Globus pallidus (tissue), 1 donor: ENCODE data around the gene SDS.
A peak's percentile ranks its signal among the peaks of the same experiment; 100 is the strongest.

ENCODE experiments used
- DNase-seq: peaks from one replicate; pipeline ENCODE4 v3.0.0-alpha.2; 2015; ENCODE audit warnings: low spot score

Gene SDS, protein sequence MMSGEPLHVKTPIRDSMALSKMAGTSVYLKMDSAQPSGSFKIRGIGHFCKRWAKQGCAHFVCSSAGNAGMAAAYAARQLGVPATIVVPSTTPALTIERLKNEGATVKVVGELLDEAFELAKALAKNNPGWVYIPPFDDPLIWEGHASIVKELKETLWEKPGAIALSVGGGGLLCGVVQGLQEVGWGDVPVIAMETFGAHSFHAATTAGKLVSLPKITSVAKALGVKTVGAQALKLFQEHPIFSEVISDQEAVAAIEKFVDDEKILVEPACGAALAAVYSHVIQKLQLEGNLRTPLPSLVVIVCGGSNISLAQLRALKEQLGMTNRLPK

DNA sequence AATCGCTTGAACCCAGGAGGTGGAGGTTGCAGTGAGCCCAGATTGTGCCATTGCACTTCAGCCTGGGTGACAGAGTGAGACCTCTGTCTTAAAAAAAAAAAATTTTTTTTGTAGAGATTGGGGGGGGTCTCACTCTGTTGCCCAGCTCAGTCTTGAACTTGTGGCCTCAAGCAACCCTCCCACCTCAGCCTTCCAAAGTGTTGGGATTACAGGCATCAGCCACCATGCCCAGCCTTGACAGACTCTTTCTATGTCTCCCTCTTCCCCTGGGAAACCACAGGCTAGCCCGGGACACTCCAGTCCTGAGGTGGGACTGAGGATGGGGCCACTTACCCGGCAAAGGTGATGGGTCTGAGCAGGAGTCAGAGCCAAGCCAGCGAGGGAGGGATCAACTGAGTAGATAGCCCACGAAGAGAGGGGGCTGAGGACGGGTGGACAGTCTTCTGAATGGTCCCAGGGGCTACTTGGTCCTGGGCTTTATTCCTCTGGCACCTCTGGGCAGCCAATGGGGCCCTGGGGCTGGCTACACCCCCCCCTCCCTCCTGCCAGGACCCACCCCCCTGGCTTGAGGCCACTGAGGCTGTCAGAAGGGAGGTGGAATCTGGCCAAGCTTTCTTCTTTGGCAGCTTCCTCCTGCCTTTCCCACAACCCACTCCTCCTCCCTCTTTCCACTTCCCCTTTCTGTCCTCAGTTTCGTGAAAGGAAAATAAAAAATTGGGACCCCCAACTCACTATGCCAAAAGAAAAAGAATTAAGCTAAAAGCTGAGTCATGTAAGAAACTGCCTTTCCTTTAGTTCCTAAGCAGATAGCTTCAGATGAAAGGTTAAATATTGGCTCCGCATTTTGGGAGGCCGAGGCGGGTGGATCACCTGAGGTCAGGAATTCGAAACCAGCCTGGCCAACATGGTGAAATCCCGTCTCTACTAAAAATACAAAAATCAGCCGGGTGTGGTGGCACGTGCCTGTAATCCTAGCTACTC is at the start of gene SDS:
Gene SDS, minus strand, starts transcription at position 453 of the 981 bp plus-strand sequence. CDS start 4,179 bp downstream, outside the sequence.
- DNase-seq = peak; percentile 82

DNA sequence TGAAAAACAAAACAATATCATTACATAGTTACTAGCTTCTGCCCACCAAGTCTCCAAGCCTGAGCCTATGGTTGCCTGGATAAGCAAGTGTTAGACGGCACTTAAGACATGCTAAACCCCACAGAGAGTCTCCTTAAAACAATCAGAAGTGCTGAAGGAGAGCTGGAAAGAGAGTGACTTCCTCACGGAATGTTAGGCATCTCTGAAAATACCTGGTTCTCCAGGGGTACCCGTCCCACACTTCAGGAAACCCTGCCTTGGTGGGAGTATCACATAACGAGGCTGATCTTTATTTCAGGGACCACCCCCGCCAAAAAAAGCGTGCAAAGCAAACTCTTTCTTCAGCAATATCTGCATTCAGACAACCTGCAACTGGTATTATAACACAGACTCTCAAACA is 49.6 kb upstream of the SDS start:
- DNase-seq = no peak

DNA sequence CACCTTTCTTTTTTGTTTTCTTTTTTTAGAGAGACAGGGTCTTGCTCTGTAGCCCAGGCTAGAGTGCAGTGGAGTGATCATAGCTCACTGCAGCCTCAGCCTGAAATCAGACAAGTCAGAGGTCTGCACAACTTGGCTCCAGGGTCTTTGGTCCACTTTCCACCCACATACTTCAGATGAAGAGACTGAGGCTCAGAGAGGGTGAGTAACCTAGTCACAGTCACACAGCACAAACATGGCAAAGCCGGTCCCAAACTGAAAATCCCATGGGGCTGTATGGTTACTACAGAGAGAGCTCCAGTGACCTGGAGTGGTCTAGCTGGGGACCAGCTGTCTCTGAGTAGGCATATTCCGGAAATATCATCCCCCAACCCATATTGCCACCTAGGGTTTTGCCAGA is 48.8 kb upstream of the SDS start:
- DNase-seq = no peak

DNA sequence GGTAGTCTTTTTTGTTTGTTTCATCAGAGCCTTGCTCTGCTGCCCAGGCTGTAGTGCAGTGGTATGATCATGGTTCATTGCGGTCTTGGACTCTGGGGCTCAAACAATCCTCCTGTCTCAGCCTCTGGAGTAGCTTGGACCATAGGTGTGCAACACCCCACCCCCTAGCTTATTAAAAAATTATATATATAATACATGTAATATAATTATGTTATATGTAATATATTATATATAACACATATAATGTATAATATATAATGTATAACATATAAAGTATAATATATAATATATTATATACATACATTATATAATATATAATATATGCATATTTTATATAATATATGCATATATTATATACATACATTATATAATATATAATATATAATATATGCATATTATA is 46.2 kb upstream of the SDS start:
- no peak for DNase-seq

DNA sequence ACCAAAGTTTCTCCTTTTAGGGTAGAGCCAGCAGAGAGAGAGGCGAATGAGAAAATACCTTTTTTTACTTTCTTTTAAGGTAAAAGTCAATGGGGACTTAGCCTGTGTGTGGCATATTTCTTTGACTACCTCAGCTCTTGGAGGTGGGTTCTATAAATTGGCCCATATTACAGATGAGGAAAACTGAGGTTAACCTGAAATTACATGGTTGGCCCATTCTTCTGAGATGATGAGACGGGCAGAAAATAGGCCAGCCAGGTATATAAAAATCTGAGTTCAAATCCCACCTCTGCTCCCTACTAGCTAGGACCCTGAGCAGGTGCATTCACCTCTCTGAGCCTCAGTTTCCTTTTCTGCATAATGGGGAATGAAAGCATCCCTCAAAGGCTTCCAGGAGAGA is 45.6 kb upstream of the SDS start:
- DNase-seq = no peak

DNA sequence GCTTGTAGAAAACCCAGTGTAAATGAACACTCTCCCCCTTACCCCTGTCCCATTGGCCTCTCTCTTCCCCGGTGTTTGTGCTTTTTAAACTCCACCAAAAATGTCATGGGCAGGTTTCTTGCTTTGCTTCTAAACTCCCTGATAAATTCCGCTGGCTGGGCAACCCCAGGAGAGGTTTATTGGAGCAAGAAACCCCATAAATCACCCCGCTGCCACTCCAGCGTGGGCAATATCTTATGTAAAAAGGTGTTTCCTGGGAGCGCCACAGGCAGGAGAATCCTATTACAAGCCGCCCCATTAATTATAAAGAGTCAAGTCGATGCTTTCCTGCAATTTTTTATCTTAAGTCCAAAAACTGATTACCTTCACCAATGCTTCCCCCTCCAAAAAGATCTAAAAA is 45.2 kb upstream of the SDS start:
- DNase-seq = no peak

DNA sequence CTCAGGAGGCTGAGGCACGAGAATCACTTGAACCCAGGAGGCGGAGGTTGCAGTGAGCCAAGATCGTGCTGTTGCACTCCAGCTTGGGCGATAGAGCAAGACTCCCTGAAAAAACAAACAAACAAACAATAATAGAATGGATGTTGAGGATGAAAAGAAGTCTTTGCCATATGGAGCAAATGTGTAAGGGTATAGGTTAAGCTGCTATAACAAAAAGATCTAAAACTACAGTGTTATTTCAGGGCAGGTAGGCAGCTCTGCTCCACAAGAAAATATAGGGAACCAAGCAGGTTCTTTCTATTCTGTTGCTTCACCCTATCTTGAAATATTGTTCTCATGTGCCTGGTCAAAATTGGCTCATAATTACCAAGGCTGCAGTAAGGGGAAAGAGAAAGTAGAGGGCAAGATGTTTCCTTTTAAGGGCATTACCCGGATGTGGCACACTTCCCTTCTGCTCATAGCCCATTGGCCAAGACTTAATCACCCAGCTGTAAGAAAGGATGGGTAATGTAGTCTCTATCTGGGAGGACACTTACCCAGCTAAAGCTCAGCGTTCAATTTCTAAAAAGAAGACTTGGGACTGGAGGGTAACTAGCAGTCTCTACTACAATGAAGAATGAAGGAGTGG is 42.0 kb upstream of the SDS start:
- DNase-seq = no peak

DNA sequence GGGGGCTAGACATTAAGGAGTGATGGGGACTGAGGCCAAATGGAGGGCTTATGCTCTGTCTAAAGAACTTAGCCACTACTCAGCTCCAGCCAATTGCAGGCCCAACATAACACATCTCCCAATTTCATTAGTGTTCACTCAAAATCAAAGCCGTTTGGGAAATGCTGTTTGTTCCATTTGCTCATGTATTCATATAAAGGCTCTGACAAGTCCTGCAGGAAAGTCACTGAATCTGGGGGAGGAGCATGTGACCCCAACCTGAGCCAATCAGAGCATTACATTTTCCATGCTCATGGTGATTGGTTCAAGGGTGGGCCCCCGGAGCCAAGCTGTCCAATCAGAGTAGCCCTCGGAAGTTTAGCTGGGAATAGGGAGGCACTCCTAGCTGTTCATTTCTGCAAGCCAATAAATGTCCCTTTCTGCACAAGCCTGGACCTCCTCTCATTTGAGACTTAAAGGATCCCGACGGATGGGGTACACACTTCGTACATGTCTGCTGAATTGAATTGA is 39.4 kb upstream of the SDS start:
- no peak for DNase-seq

DNA sequence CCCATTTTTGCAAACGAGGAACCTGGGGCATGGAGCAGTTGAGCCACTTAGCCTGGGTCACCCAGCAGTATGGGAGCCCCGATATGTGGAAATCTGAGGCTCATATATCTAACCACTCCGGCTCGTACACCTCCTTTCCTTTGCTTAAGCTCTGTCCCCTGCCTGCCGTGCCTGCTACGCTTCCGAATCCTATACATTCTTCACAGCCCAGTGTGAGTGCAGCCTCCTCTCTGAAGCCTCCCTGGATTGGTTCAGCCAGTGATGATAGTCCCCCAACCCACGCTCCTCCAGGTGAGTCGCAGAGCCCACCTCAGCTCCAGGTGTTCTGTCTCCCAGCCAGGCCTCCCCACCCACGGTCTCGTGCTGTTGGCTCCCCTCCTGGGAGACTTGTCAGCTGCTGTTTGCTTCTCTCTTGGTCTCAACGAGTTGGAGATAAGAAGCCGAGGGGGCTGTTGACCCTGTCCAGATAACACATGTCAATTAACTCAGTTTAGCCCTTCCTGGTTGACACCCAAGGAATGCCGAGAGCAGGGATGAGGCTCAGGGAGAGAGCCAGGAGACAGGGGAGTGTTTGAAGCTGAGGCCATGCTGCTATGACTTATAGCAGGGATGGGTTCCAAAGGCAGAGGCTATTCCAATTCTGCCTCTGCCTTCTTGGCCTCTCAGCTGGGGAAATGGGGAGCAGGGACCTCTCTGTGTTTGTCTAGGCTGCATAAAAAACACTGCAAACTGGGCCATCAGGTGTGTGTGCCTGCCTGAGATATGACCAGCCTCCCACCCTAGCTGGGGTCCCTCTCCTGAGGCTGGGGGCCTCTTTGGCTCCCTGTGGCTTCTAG is 37.5 kb upstream of the SDS start:
- DNase-seq = no peak

DNA sequence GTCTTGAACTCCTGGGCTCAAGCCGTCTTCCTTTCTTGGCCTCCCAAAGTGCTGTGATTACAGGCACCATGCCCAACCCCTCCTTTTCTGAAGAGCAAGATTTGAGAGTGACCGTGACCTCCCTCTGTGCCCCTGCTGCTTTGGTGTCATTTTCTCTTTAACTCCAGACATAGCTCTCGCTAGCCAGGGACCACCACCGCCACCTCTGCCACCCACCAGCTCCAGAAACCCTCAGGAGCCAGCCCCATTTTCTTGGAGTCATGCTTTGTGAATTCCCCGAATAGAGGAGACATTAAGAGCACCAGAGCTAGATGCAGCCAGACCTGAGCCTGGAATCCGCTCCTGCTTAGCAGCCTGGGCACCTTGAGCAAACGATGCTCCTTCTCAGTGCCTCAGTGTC is 36.6 kb upstream of the SDS start:
- DNase-seq = no peak

DNA sequence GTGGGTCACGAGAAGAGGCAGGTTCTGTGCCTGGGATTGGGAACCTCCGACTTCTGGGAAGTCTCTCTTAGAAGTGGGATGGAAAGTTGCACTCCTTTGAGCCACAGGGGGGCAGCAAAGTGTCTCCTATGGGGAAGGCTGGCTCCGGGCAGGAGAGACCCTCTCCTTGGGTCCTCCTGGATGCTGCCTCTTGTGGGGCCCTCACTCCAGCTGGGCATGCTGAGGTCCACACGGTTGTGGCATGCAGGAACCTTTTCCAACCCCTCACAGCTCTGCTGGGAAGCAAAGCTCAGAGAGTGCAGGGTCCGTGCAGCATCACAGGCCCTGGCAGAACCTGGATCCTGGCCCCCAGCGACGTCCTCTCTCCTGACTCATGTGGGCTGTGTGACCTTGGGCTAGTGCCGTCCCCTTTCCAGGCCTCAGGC is 35.9 kb upstream of the SDS start:
- peak; percentile 15 for DNase-seq

DNA sequence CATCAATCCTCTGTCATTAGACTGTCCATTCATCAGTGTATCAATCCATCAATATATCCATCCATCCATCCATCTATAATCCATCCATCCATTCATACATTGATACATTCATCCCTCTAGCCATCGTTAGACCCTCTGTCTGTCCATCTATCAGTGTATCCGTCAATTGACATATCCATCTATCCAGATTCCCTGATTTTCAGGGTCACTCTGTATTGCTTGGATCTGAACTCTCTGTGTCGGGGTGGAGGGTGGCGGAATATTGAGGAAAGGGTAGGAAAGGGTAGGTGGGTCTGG is 35.6 kb upstream of the SDS start:
- no peak for DNase-seq

DNA sequence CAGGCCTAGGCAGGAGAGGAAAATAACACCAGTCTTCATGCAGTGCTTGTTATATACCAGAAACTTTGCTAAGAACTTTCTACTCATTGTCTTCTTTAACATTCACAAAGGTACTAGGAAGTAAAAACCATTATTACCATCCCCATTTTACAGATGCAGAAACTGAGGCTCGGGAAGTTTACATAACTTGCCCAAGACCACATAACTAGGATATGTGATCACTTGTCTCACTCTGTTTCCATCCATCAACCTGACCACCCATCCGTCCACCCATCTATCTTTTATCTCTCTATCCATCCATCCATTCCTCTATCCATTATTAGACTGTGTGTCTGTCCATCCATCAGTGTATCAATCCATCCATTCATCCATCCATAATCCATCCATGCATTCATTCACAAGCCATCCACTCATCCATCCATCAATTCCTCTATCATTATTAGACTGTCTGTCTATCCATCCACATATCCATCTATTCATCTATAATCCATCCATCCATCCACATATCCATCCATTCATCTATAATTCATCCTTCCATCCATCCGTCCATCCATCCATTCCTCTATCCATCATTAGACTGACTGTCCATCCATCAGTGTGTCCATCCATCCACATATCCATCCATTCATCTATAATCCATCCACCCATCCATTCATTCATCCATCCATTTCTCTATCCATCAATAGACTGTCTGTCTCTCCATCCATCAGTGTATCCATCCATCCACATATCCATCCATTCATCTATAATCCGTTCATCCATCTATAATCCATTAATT is 35.0 kb upstream of the SDS start:
- DNase-seq = no peak

DNA sequence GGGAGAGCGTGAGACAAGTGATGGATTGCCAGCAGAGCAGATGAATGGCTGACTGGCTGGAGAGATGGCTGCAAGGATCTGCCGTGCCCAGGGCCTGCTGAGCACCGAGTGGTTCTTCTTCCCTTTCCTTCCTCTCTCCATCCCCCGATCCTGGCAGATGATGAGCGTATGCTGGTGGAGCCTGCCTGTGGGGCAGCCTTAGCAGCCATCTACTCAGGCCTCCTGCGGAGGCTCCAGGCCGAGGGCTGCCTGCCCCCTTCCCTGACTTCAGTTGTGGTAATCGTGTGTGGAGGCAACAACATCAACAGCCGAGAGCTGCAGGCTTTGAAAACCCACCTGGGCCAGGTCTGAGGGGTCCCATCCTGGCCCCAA is 34.0 kb upstream of the SDS start:
- no peak for DNase-seq

DNA sequence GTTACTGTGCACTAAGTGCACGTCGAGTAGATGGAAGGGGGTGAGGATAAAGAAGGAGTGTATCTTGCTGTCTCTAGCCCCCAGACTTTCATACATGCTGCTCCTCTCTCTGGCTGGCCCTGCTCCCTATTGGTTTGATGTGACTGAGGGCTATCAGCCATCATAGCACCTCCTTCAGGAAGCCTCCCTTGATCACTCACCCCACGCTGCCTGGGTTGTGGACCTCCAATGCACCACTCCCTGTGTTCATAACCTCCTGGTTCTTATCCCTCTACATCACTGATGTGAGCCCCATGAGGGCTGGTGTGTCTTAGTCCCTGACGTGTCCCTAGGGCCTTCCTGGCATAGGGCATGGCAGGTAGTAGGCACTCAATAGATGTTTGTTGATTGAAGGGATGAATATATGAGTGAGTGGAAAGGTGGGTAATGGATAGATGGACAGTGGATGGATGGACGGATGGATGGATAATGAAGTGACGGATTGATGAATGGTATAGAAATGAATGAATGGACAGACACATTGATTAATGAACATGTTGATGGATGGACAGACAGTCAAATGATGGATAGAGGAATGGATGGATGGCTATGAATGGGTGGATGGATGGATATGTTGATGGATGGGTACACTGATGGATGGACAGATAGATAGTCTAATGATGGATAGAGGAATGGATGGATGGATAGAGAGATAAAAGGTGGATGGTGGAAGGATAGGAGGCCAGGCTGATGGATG is 33.5 kb upstream of the SDS start:
- DNase-seq = no peak

DNA sequence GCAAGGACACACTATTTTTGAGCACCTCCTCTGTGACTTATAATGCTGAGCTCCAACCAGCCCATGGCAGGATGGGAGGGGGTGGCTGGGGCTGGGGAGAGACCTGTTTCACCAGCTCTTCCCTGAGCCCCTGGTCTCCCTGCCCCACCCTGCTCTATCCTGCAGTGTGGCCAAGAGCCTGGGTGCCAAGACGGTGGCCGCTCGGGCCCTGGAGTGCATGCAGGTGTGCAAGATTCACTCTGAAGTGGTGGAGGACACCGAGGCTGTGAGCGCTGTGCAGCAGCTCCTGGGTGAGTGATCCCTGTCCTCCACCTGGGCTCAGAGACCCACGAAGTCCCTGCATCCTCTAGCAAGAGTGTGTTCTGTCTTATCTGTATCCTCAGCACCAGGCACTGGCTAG is 32.9 kb upstream of the SDS start:
- no peak for DNase-seq

DNA sequence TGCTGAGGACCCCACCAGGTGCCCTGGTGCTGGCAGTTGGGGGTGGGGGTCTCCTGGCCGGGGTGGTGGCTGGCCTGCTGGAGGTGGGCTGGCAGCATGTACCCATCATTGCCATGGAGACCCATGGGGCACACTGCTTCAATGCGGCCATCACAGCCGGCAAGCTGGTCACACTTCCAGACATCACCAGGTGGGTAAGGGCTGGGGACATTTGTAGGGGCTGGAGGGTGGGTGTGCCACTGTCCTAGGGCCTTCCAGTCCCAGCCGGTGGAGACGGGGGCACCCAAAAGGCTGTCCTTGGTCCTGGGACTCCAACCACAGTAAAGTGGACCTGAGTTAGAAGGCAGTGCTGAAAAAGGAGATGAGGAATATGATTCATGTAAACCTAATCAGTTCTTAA is 31.7 kb upstream of the SDS start:
- DNase-seq = no peak

DNA sequence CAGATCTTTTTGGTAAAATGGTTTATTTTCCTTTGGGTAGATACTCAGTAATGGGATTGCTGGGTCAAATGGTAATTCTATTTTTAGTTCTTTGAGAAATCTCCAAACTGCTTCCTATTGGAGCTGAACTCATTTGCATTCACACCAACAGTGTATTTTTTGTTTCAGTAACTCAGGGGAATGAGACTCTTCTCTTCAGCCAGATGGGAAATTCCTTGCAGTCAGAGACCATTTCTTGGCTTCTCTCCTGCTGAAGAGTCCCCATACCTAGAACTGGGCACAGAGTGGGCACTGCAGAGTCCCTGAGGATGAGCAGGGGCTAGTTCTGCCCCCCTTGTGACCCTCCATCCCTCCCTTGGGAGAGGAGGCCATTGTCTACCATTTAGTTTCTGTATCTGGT is 29.3 kb upstream of the SDS start:
- DNase-seq = no peak

DNA sequence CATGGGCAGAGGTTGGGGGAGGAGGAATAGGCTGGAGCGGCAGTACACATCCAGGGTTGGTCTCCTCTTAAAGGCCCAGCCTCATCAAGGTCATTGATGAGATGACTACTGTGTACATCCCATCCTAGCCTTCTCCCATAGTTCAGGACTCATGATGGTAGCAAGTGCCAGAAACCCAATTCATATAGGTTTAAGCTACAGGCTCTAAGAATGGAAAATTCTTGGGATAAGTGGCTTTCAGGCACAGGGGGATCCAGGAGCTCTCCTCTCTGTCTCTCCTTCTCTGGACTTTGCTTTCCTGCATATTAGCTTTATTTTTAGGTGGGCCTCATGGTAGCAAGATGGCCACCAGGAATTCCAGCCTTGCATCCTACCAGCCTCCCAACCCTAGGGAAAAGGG is 24.8 kb upstream of the SDS start:
- no peak for DNase-seq

DNA sequence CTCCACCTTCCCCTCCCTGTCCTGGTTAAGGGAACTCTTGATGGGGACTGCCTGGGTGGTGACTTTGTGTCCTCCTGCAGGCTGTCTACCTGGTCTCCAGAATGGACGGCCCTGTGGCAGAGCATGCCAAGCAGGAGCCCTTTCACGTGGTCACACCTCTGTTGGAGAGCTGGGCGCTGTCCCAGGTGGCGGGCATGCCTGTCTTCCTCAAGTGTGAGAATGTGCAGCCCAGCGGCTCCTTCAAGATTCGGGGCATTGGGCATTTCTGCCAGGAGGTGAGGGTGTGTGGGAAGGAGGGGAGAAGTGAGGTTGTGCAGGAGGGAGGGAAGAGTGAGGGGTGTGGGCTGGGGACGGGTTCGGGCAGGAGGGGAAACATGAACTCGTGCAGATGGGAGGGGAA is 24.2 kb upstream of the SDS start:
- DNase-seq = no peak
